Stimulated activated CD4-positive, alpha-beta T cell treated with anti-CD3 and anti-CD28 coated beads, Interleukin-12 subunit alpha, Interleukin-12 subunit beta, amount 100 ng/mL, for 4 hours (primary cell): ENCODE measurements around the gene UQCRHL.
"Not testable (repeated sequence)": the region's sequence is repeated elsewhere in the genome, so short reads cannot be mapped to it uniquely, and the experiment has no call there.

ENCODE experiments used
- DNase-seq: peaks from one replicate; pipeline ENCODE4 v3.0.0-alpha.2; 2020

Gene UQCRHL

GRCh38 chr1:15835205-15835740 lies 27.8 kb upstream of the UQCRHL start:
- peak; percentile 42 for DNase-seq

GRCh38 chr1:15834406-15835204 lies 27.2 kb upstream of the UQCRHL start:
- peak; percentile 84 for DNase-seq

- no peak for DNase-seq
These were observed 26.5 kb upstream of the UQCRHL start for GRCh38 chr1:15833842-15834405.

GRCh38 chr1:15833069-15833679 lies 25.7 kb upstream of the UQCRHL start:
- peak; percentile 25 for DNase-seq

GRCh38 chr1:15830258-15830657 lies 22.8 kb upstream of the UQCRHL start:
- no peak for DNase-seq

- DNase-seq = not testable (repeated sequence)
These were observed 21.5 kb upstream of the UQCRHL start for GRCh38 chr1:15828931-15829330.

- not testable (repeated sequence) for DNase-seq
These were observed 20.1 kb upstream of the UQCRHL start for GRCh38 chr1:15827567-15827966.

- no peak for DNase-seq
These were observed 19.5 kb upstream of the UQCRHL start for GRCh38 chr1:15826810-15827507.

GRCh38 chr1:15825800-15826199 lies 18.4 kb upstream of the UQCRHL start:
- no peak for DNase-seq

- no peak for DNase-seq
These were observed 13.0 kb upstream of the UQCRHL start for GRCh38 chr1:15820478-15820877.

- DNase-seq = no peak
These were observed 9.2 kb upstream of the UQCRHL start for GRCh38 chr1:15816674-15817073.

GRCh38 chr1:15810073-15810472 lies 2.6 kb upstream of the UQCRHL start:
- DNase-seq = no peak

GRCh38 chr1:15808955-15809354 lies 1.5 kb upstream of the UQCRHL start:
- no peak for DNase-seq

- DNase-seq = no peak
These were observed 328 bp downstream of the UQCRHL start for GRCh38 chr1:15807121-15807520.

- DNase-seq = no peak
These were observed 3.4 kb downstream of the UQCRHL start for GRCh38 chr1:15804060-15804459.

- no peak for DNase-seq
These were observed 4.1 kb downstream of the UQCRHL start for GRCh38 chr1:15803380-15803779.

- no peak for DNase-seq
These were observed 5.0 kb downstream of the UQCRHL start for GRCh38 chr1:15802234-15802965.

GRCh38 chr1:15799928-15800835 lies 7.3 kb downstream of the UQCRHL start:
- DNase-seq = no peak

- DNase-seq = no peak
These were observed 8.2 kb downstream of the UQCRHL start for GRCh38 chr1:15799004-15799867.

GRCh38 chr1:15797614-15798390 lies 9.6 kb downstream of the UQCRHL start:
- no peak for DNase-seq
